Right lobe of liver (tissue), 6 donors: ENCODE data around the gene OR13C5. TPM values are rescaled to one million over a fixed set of nuclear protein-coding genes. Genes with fewer than 3 reads are reported as not detected.
"Not testable (repeated sequence)": the region's sequence is repeated elsewhere in the genome, so short reads cannot be mapped to it uniquely, and the experiment has no call there.

Source experiments
- ATAC-seq, 4 donors: fragments of 200-7000 bp; cut with Tn5 transposase; one replicate each; pipeline ENCODE4 v1.9.1; 2020; ENCODE audit warnings: mild to moderate bottlenecking in 4 of 4, moderate library complexity in 4 of 4
- DNase-seq, 3 donors: peaks; one replicate each; pipeline ENCODE4 v3.0.0-alpha.2; 2020
- H3K27ac ChIP-seq, 3 donors: fragments of 200-600 bp; one replicate each; pipeline ENCODE4 v1.8.0; 2022
- H3K27me3 ChIP-seq, 2 donors: fragments of 200-600 bp; one replicate each; pipeline ENCODE4 v1.8.0; 2022
- H3K36me3 ChIP-seq, 4 donors: fragments of 200-600 bp; sonication (generic) in 1 of 4; one replicate each; pipeline versions ENCODE4 v1.5.1 to v1.8.0; 2017 to 2022; ENCODE audit warnings: control low read depth in 1 of 4
- H3K4me1 ChIP-seq, 4 donors: fragments of 200-600 bp; sonication (generic) in 1 of 4; one replicate each; pipeline versions ENCODE4 v1.5.1 to v1.8.0; 2017 to 2022; ENCODE audit warnings: control low read depth in 1 of 4
- H3K4me3 ChIP-seq, 3 donors: fragments of 200-600 bp; one replicate each; pipeline ENCODE4 v1.8.0; 2022
- H3K9me3 ChIP-seq, 4 donors: fragments of 200-600 bp; sonication (generic) in 1 of 4; one replicate each; pipeline versions ENCODE4 v1.5.1 to v1.8.0; 2017 to 2022; ENCODE audit warnings: control low read depth in 1 of 4
- POLR2A ChIP-seq: fragments of 450-650 bp; IDR thresholded peaks from one replicate; pipeline ENCODE4 v1.6.1; 2017; ENCODE audit warnings: antibody characterized with exemption, mild to moderate bottlenecking
- WGBS: methylation state at CpG from one replicate; pipeline ENCODE4 v1.1.6; 2018; ENCODE audit warnings: low coverage, low lambda C conversion rate; ENCODE audit not compliant: insufficient coverage; ENCODE audit errors: missing lambda C conversion rate; 5-methylcytosine and 5-hydroxymethylcytosine counted together
- intact Hi-C, 2 donors: fragments of 100-400 bp; cut with DNase I; formaldehyde crosslinking; loops; one replicate each; pipeline versions ENCODE4 v1.11.2 to v1.14.1; 2022
- long read RNA-seq: library from polyadenylated mRNA; unstranded; transcript quantifications from one replicate; pipeline ENCODE4 v2.0.0, GENCODE V29; 2019
- total RNA-seq, 6 experiments: library from RNA; depleted of rRNA in 2 of 6; stranded (reverse); fragments of >200 nt in 2 of 6; fragmentation: NEBNext Ultra II Directional in 3 of 6; extraction: Animal tissue kit (Norgen Biotek cat#: 25700) in 3 of 6; gene quantifications; one replicate each; pipeline versions ENCODE4 v1.1.0 to v1.2.4, GENCODE V29; 2016 to 2023
- TF ChIP-seq, protein P1 (sequence below), 4 donors: fragments of 200-600 bp in 3 of 4; fragments of 450-650 bp in 1 of 4; IDR thresholded peaks; one replicate each; pipeline versions ENCODE4 v1.5.1 to v1.8.0; 2016 to 2022; ENCODE audit warnings: antibody characterized with exemption in 4 of 4, mild to moderate bottlenecking in 2 of 4
- donor health status: DM: no; HTN: yes; CAD: no.
- donor health status: DM: no; HTN: no; CAD: no.
- donor health status: DM: no; HTN: no; CAD: no.
- donor health status: DM: no; HTN: yes; CAD: no.
- donor health status: DM: no; HTN: yes; CAD: no.

OR13C5 gene, protein sequence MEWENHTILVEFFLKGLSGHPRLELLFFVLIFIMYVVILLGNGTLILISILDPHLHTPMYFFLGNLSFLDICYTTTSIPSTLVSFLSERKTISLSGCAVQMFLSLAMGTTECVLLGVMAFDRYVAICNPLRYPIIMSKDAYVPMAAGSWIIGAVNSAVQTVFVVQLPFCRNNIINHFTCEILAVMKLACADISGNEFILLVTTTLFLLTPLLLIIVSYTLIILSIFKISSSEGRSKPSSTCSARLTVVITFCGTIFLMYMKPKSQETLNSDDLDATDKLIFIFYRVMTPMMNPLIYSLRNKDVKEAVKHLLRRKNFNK
- not detected for total RNA-seq
- long read RNA-seq, result 0 reads

DNA sequence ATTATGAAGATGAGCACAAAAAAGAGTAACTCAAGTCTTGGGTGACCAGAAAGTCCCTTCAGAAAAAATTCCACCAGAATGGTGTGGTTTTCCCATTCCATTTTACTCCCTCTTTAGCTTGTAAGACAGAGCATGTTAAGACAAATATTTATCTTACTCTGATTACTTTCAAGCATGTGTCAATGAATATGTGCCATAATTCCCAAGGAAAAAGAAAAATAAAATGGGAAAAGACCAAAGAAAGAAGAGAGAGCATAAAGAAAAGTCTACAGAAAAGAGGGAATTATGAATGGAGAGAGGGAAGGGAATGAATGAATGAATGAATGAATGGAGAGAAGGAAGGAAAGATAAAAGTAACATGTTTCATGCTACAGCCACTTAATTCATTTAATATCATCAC is at the start of gene OR13C5:
Gene OR13C5, minus strand, starts transcription at position 101 of the 400 bp plus-strand sequence. Its CDS starts 0 bp downstream, at position 101.
- H3K4me3 ChIP-seq, H3K9me3 ChIP-seq, H3K36me3 ChIP-seq, intact Hi-C loops, ATAC-seq, H3K27ac ChIP-seq, H3K27me3 ChIP-seq, H3K4me1 ChIP-seq, DNase-seq: not testable (repeated sequence)

DNA sequence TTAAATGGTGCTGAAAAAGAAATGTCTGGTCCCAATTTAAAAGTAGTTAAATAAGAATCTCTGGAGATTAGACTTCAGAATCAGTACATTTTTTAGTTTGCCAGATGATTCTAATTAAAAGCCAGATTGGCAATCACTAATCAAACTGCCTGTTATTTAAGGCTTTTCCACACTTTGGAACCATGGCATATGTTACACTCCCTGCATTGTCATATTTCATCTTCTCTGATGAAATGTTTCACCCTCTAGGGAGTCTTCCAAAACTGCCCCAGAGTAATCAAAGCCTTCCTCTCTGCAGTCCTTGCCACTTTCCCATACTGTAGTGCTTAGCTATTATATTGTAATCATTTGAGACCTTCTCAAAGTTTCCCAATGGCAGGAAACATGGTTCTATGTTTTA is 36.2 kb upstream of the OR13C5 start:
- DNase-seq (no peak), ATAC-seq (no peak)
- Histone ChIP-seq H3K4me1 (no peaks in the 10 kb centered on the region), H3K27ac (no peak overlapping the region), H3K9me3 (no peaks in the 10 kb centered on the region), H3K27me3 (no peaks in the 10 kb centered on the region), H3K36me3 (no peaks in the 10 kb centered on the region), H3K4me3 (no peak overlapping the region)
- no peak for TF ChIP-seq POLR2A
- TF ChIP-seq, protein P1, sequence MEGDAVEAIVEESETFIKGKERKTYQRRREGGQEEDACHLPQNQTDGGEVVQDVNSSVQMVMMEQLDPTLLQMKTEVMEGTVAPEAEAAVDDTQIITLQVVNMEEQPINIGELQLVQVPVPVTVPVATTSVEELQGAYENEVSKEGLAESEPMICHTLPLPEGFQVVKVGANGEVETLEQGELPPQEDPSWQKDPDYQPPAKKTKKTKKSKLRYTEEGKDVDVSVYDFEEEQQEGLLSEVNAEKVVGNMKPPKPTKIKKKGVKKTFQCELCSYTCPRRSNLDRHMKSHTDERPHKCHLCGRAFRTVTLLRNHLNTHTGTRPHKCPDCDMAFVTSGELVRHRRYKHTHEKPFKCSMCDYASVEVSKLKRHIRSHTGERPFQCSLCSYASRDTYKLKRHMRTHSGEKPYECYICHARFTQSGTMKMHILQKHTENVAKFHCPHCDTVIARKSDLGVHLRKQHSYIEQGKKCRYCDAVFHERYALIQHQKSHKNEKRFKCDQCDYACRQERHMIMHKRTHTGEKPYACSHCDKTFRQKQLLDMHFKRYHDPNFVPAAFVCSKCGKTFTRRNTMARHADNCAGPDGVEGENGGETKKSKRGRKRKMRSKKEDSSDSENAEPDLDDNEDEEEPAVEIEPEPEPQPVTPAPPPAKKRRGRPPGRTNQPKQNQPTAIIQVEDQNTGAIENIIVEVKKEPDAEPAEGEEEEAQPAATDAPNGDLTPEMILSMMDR (IDR thresholded peaks at IDR 0.05), result no peak
- intact Hi-C loops, result no loop called here

DNA sequence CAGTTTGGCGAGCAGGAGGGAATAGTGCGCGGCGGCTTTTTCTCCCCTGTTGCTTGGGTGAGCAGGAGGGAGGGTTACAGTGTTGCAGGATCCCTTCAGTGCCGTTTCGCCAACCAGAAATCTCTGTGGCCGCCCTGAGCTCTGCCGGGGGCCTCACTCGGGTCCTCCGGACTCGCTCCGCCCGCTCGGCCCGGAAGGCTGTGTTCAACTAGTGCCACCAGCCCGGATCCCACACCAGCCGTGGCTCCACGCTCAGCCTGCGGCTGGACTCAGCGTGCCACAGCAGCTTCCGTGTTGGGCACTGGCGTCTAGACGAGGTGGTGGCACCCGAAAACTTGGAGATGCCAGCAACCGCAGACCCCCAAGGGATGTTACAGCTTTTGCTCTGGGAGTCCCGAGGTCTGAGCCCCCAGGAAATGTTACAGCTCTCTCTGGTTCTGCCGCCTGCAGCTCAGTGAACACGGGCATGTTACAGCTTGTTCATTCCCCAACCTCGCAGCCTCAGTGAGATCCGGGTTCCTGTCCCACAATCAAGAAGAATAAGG is 34.8 kb upstream of the OR13C5 start:
- Histone ChIP-seq H3K4me1 (no peaks in the 10 kb centered on the region), H3K27me3 (no peaks in the 10 kb centered on the region), H3K9me3 (no peaks in the 10 kb centered on the region), H3K36me3 (no peaks in the 10 kb centered on the region), H3K27ac (no peak overlapping the region), H3K4me3 (no peak overlapping the region)
- TF ChIP-seq POLR2A, result no peak
- TF ChIP-seq, protein P1 (IDR thresholded peaks at IDR 0.05), result no peak
- DNase-seq (peak in 1 of 3 donors; percentile 37), ATAC-seq (no peak)
- 93% methylated on average over 15 of the region's 30 CpGs for WGBS
- intact Hi-C loops, result no loop called here

DNA sequence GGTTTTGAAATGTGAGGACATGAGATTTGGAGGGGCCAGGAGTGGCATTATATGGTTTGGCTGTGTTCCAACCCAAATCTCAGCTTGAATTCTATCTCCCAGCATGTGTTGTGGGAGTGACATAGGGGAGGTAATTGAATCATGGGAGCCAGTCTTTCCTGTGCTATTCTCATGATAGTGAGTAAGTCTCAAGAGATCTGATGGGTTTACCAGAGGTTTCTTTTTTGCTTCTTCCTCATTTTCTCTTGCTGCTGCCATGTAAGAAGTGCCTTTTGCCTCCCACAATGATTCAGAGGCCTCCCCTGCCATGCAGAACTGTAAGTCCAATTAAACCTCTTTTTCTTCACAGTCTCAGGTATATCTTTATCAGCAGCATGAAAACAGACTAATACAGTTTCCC is 26.8 kb upstream of the OR13C5 start:
- H3K27ac ChIP-seq, H3K9me3 ChIP-seq, intact Hi-C loops, H3K4me3 ChIP-seq, H3K36me3 ChIP-seq, H3K27me3 ChIP-seq, ATAC-seq, H3K4me1 ChIP-seq, DNase-seq: not testable (repeated sequence)

DNA sequence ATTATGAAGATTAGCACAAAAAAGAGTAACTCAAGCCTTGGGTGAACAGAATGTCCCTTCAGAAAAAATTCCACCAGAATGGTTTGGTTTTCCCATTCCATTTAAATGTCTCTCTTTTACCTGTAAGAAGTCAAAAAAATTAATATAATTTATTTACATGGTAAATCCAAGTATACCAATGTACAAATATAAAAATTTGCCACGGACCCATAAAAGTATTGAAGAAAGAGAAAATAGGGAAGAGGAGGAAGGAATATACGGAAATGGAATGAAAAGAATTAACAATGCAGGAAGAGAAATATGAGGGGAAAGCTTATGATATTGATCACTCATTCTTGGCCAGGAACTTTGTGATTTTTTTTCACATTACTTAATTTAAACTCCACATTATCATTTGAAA is 18.9 kb upstream of the OR13C5 start, which contains the start of gene OR13C9:
Gene OR13C9, minus strand, starts transcription at position 101 of the 400 bp plus-strand sequence. Its CDS starts 0 bp downstream, at position 101.
- WGBS, result 44% methylated on average over 2 of the region's 2 CpGs
- DNase-seq (no peak), ATAC-seq (no peak)
- TF ChIP-seq, protein P1 (IDR thresholded peaks at IDR 0.05), result no peak
- no peak for TF ChIP-seq POLR2A
- H3K27ac ChIP-seq, result no peak within 1 kb of the TSS
- no peaks in the 10 kb centered on the region for H3K9me3 ChIP-seq
- H3K4me3 ChIP-seq, result no peak within 1 kb of the TSS
- H3K4me1 ChIP-seq, result no peaks in the 10 kb centered on the region
- no peaks in the 10 kb centered on the region for H3K27me3 ChIP-seq
- intact Hi-C loops, result no loop called here
- no peaks in the 10 kb centered on the region for H3K36me3 ChIP-seq

DNA sequence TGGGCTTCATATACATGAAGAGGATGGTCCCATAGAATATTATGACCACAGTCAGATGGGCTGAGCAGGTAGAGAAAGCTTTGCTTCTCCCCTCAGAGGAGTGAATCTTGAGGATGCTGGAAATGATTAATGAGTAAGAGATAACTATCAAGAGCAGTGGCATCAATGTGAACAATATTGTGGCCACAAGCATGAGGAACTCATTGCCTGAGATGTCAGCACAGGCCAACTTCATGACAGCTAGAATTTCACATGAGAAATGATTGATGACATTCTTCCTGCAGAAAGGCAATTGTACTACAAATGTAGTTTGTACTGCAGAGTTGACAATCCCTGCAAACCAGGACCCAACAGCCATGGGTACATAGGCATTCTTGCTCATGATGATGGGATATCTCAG is 18.2 kb upstream of the OR13C5 start:
- Histone ChIP-seq H3K4me1 (no peaks in the 10 kb centered on the region), H3K27me3 (no peaks in the 10 kb centered on the region), H3K4me3 (no peak overlapping the region), H3K36me3 (no peaks in the 10 kb centered on the region), H3K9me3 (no peaks in the 10 kb centered on the region), H3K27ac (no peak overlapping the region)
- ATAC-seq, result no peak
- intact Hi-C loops, result no loop called here
- no peak for DNase-seq
- TF ChIP-seq, protein P1 (IDR thresholded peaks at IDR 0.05), result no peak
- TF ChIP-seq POLR2A, result no peak
